ENCODE measurements around the gene SMIM41.

- TF ChIP-seq POLR2A (IDR thresholded peaks at IDR 0.05) (no peak), CTCF (IDR thresholded peaks at IDR 0.05) (no peak)
Measured at GRCh38 chr12:52091061-52091460, 11.6 kb downstream of the SMIM41 start.
